Activated CD8-positive, alpha-beta T cell treated with anti-CD3 and anti-CD28 coated beads for 36 hours (primary cell): ENCODE measurements around the gene HBEGF. TPM values are rescaled to one million over a fixed set of nuclear protein-coding genes. Genes with fewer than 3 reads are reported as not detected.

Experiments
- ATAC-seq: fragments of 200-7000 bp; cut with Tn5 transposase; one replicate; pipeline ENCODE4 v1.10.0; 2021; ENCODE audit warnings: mild to moderate bottlenecking, moderate library complexity
- CTCF ChIA-PET: fragments of 350-600 bp; sonication (Branson Sonifier 250); formaldehyde crosslinking; loops from one replicate; lab custom pipeline; 2021; ENCODE audit warnings: antibody characterized with exemption; lab: Charles Lee
- POLR2A ChIA-PET: fragments of 350-600 bp; sonication (Branson Sonifier 250); formaldehyde crosslinking; loops from one replicate; lab custom pipeline; 2021; ENCODE audit warnings: antibody characterized with exemption; lab: Charles Lee
- DNase-seq: peaks from one replicate; pipeline ENCODE4 v3.0.0-alpha.2; 2020
- H3K27ac Mint-ChIP-seq: one replicate; pipeline ENCODE4 v1.8.0; 2021; ENCODE audit warnings: mild to moderate bottlenecking, mixed read lengths
- H3K27me3 Mint-ChIP-seq: one replicate; pipeline ENCODE4 v1.8.0; 2021; ENCODE audit warnings: mixed read lengths
- H3K36me3 Mint-ChIP-seq: one replicate; pipeline ENCODE4 v1.8.0; 2021; ENCODE audit warnings: low read depth, mixed read lengths
- H3K4me1 Mint-ChIP-seq: one replicate; pipeline ENCODE4 v1.8.0; 2021; ENCODE audit warnings: low read depth, mixed read lengths
- H3K4me3 Mint-ChIP-seq: one replicate; pipeline ENCODE4 v1.8.0; 2021; ENCODE audit warnings: mild to moderate bottlenecking, moderate library complexity, mixed read lengths
- H3K9me3 Mint-ChIP-seq: one replicate; pipeline ENCODE4 v1.8.0; 2021; ENCODE audit warnings: mixed read lengths
- intact Hi-C: fragments of 100-400 bp; cut with micrococcal nuclease; formaldehyde crosslinking; loops from one replicate; pipeline ENCODE4 v1.10.0; 2022
- total RNA-seq, 2 experiments: library from RNA; stranded (reverse); gene quantifications; one replicate each; pipeline ENCODE4 v1.2.3, GENCODE V29; 2021
- TF ChIP-seq, protein P1 (sequence below): fragments of 200-600 bp; IDR thresholded peaks from one replicate; pipeline ENCODE4 v1.8.0; 2022; ENCODE audit warnings: antibody characterized with exemption, mild to moderate bottlenecking

The HBEGF gene
- total RNA-seq, 2 experiments from 2014 or later, result 5.1 to 6.4 TPM

- intact Hi-C loops, result no loop called here
- Mint-ChIP-seq H3K27me3 (no peaks in the 10 kb centered on the region), H3K9me3 (peaks cover 3% of the 10 kb centered on the region), H3K4me3 (no peak overlapping the region), H3K4me1 (peaks cover 27% of the 10 kb centered on the region), H3K36me3 (peaks cover 25% of the 10 kb centered on the region), H3K27ac (no peak overlapping the region)
- TF ChIP-seq, protein P1, sequence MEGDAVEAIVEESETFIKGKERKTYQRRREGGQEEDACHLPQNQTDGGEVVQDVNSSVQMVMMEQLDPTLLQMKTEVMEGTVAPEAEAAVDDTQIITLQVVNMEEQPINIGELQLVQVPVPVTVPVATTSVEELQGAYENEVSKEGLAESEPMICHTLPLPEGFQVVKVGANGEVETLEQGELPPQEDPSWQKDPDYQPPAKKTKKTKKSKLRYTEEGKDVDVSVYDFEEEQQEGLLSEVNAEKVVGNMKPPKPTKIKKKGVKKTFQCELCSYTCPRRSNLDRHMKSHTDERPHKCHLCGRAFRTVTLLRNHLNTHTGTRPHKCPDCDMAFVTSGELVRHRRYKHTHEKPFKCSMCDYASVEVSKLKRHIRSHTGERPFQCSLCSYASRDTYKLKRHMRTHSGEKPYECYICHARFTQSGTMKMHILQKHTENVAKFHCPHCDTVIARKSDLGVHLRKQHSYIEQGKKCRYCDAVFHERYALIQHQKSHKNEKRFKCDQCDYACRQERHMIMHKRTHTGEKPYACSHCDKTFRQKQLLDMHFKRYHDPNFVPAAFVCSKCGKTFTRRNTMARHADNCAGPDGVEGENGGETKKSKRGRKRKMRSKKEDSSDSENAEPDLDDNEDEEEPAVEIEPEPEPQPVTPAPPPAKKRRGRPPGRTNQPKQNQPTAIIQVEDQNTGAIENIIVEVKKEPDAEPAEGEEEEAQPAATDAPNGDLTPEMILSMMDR, result no peak
- ATAC-seq, result no peak
- no peak for DNase-seq
- ChIA-PET CTCF (interaction anchor here (1.0 to 22.2 kb wide), 6 partner anchors 8 to 206 kb away, joined by 3 to 874 read pairs (median 11); partner anchors contain the start of gene HBEGF), POLR2A (no interaction called here)
Measured at GRCh38 chr5:140338336-140338735, 8.1 kb downstream of the HBEGF start.

DNA sequence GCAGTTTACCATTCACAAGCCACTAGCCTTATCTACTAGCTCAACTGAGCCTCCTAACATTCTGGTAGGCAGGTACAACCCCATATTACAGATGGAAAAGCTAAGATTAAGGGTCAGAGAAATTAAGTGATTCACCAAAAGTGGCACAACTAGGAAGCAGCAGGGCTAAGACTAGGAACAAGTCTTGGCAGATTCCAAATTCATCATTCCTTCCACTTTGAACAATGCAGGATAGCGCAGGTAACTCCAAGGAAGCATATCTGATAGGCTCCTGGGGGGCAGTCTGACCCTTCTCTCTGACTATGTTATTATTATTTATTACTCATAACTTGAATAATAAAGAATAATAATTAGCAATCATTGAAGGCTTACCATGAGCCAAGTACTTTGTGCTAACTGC, 8.5 kb downstream of the HBEGF start:
- TF ChIP-seq, protein P1, result no peak
- no peak for DNase-seq
- Mint-ChIP-seq H3K27ac (no peak overlapping the region), H3K36me3 (peaks cover 24% of the 10 kb centered on the region), H3K27me3 (no peaks in the 10 kb centered on the region), H3K9me3 (peaks cover 3% of the 10 kb centered on the region), H3K4me3 (no peak overlapping the region), H3K4me1 (peaks cover 23% of the 10 kb centered on the region)
- POLR2A ChIA-PET, result interaction anchor here (1.2 kb wide), 1 partner anchor 8 kb away, joined by 4 read pairs; the partner anchor contains the start of gene HBEGF
- CTCF ChIA-PET, result interaction anchor here (1.0 to 22.2 kb wide), 6 partner anchors 9 to 206 kb away, joined by 3 to 874 read pairs (median 11); partner anchors contain the start of gene HBEGF
- intact Hi-C loops, result no loop called here
- no peak for ATAC-seq

DNA sequence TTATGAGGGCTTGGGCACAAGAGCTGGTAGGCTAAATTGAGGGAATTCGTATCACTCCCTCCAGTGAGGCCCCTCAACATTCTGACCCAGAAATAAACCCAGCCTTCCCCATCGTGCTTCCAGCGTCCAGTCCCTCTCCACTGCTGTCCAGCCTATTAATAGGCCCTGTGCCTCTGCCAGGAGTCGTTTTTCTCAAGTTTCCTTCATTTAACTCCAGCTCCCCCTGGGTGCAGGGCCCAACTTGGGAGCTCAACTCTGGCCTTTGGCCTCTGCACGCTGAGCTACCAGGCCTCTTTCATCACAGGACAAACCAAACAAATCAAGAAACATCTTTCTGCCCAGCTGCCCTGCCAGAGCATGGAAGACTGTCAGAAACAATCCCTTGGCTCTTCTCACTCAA, 10.0 kb downstream of the HBEGF start:
- CTCF ChIA-PET, result interaction anchor here (1.6 to 22.2 kb wide), 4 partner anchors 10 to 86 kb away, joined by 3 to 874 read pairs (median 25); partner anchors contain the start of gene HBEGF
- intact Hi-C loops, result no loop called here
- ATAC-seq, result no peak

DNA sequence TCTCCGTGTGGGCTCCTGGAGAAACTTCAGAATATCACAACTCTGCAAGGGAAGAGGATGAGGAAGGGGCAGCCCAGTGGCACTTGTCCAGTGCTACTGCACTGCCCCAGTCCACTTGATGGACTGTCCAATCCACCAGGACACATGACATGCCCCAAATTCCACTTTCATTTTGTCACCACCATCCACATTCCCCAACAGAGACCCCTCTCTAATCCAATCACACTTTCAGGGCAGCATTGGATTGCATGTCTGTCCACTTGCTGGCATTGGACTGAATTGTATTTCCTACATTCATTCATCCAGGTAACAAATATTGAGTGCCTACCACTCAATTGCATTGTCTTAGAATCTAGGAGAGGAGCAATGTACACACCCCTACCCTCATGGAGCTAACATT, 14.8 kb downstream of the HBEGF start:
- Mint-ChIP-seq H3K9me3 (no peaks in the 10 kb centered on the region), H3K27ac (no peak overlapping the region), H3K36me3 (peaks cover 5% of the 10 kb centered on the region), H3K4me3 (no peak overlapping the region), H3K4me1 (peaks cover 1% of the 10 kb centered on the region), H3K27me3 (no peaks in the 10 kb centered on the region)
- ChIA-PET POLR2A (no interaction called here), CTCF (interaction anchor here (1.9 to 2.2 kb wide), 2 partner anchors 20 to 92 kb away, joined by 6 to 8 read pairs; no protein-coding TSS in a partner anchor)
- DNase-seq (no peak), ATAC-seq (no peak)
- TF ChIP-seq, protein P1, result no peak
- intact Hi-C loops, result no loop called here

More for the DNA sequence above, 10.0 kb downstream of the HBEGF start:
- H3K4me1 Mint-ChIP-seq, result peaks cover 8% of the 10 kb centered on the region
- H3K27me3 Mint-ChIP-seq, result no peaks in the 10 kb centered on the region
- POLR2A ChIA-PET, result interaction anchor here (0.8 kb wide), 1 partner anchor 11 kb away, joined by 3 read pairs; no protein-coding TSS in a partner anchor
- DNase-seq, result no peak
- H3K27ac Mint-ChIP-seq, result no peak overlapping the region
- H3K36me3 Mint-ChIP-seq, result peaks cover 9% of the 10 kb centered on the region
- no peak overlapping the region for H3K4me3 Mint-ChIP-seq
- TF ChIP-seq, protein P1, result no peak
- no peaks in the 10 kb centered on the region for H3K9me3 Mint-ChIP-seq

- ChIA-PET POLR2A (interaction anchor here (0.6 kb wide), 1 partner anchor 491 kb away, joined by 3 read pairs; no protein-coding TSS in a partner anchor), CTCF (interaction anchor here (0.6 to 2.6 kb wide), 5 partner anchors 8 to 224 kb away, joined by 3 to 11 read pairs (median 3); no protein-coding TSS in a partner anchor)
- Mint-ChIP-seq H3K36me3 (peaks cover 5% of the 10 kb centered on the region), H3K4me3 (no peak overlapping the region), H3K9me3 (no peaks in the 10 kb centered on the region), H3K27ac (no peak overlapping the region), H3K27me3 (no peaks in the 10 kb centered on the region), H3K4me1 (peaks cover 3% of the 10 kb centered on the region)
- DNase-seq (no peak), ATAC-seq (no peak)
- intact Hi-C loops, result no loop called here
- TF ChIP-seq, protein P1, result no peak
Measured at GRCh38 chr5:140329739-140330481, 16.5 kb downstream of the HBEGF start.
